Measurements from ENCODE around the gene EPHA7. TPM values are rescaled to one million over a fixed set of nuclear protein-coding genes. Genes with fewer than 3 reads are reported as not detected.

Gene EPHA7
- total RNA-seq, 4 donors from 2014 or later = 0.60 to 1.3 (median 0.72) TPM

- no peak for DNase-seq (ENCODE audit: low spot score in 2 of 2)
- Histone ChIP-seq H3K36me3 (no peaks in the 10 kb centered on the region), H3K9me3 (no peaks in the 10 kb centered on the region), H3K4me3 (no peak overlapping the region), H3K4me1 (peaks cover 20% of the 10 kb centered on the region), H3K27ac (no peak overlapping the region), H3K27me3 (peaks cover 36% of the 10 kb centered on the region)
- no peak for TF ChIP-seq POLR2A (IDR thresholded peaks at IDR 0.05)
- no peak for TF ChIP-seq POLR2AphosphoS5 (IDR thresholded peaks at IDR 0.05)
- no peak for TF ChIP-seq CTCF (IDR thresholded peaks at IDR 0.05)
- no peak for TF ChIP-seq EP300 (IDR thresholded peaks at IDR 0.05)
These were observed 6.2 kb downstream of the EPHA7 start for GRCh38 chr6:93413190-93413589.

GRCh38 chr6:93412452-93412851 is 6.9 kb downstream of the EPHA7 start:
- Histone ChIP-seq H3K27ac (no peak overlapping the region), H3K4me1 (peaks cover 13% of the 10 kb centered on the region), H3K9me3 (no peaks in the 10 kb centered on the region), H3K27me3 (peaks cover 29% of the 10 kb centered on the region), H3K4me3 (no peak overlapping the region), H3K36me3 (no peaks in the 10 kb centered on the region)
- TF ChIP-seq CTCF (IDR thresholded peaks at IDR 0.05) (no peak), EP300 (IDR thresholded peaks at IDR 0.05) (no peak), POLR2AphosphoS5 (IDR thresholded peaks at IDR 0.05) (no peak), POLR2A (IDR thresholded peaks at IDR 0.05) (no peak)
- DNase-seq (ENCODE audit: low spot score in 2 of 2) = no peak

- no peaks in the 10 kb centered on the region for H3K36me3 ChIP-seq
- WGBS = 69% methylated on average over 1 of the region's 1 CpG
- no peaks in the 10 kb centered on the region for H3K27me3 ChIP-seq
- no peaks in the 10 kb centered on the region for H3K9me3 ChIP-seq
- TF ChIP-seq EP300 (IDR thresholded peaks at IDR 0.05) (no peak), CTCF (IDR thresholded peaks at IDR 0.05) (no peak), POLR2AphosphoS5 (IDR thresholded peaks at IDR 0.05) (no peak), POLR2A (IDR thresholded peaks at IDR 0.05) (no peak)
- no peak for DNase-seq (ENCODE audit: low spot score in 2 of 2)
- no peak overlapping the region for H3K27ac ChIP-seq
- no peak overlapping the region for H3K4me3 ChIP-seq
- no peaks in the 10 kb centered on the region for H3K4me1 ChIP-seq
These were observed 12.2 kb downstream of the EPHA7 start for GRCh38 chr6:93407186-93407585.

- no peak for DNase-seq (ENCODE audit: low spot score in 2 of 2)
- 90% methylated on average over 3 of the region's 3 CpGs for WGBS
- H3K36me3 ChIP-seq = no peaks in the 10 kb centered on the region
- no peak overlapping the region for H3K27ac ChIP-seq
- no peaks in the 10 kb centered on the region for H3K27me3 ChIP-seq
- no peak overlapping the region for H3K4me3 ChIP-seq
- no peaks in the 10 kb centered on the region for H3K9me3 ChIP-seq
- TF ChIP-seq POLR2AphosphoS5 (IDR thresholded peaks at IDR 0.05) = no peak
- no peak for TF ChIP-seq EP300 (IDR thresholded peaks at IDR 0.05)
- TF ChIP-seq CTCF (IDR thresholded peaks at IDR 0.05) = no peak
- TF ChIP-seq POLR2A (IDR thresholded peaks at IDR 0.05) = no peak
- H3K4me1 ChIP-seq = no peaks in the 10 kb centered on the region
These were observed 16.0 kb downstream of the EPHA7 start for GRCh38 chr6:93403390-93403789.

- no peak for DNase-seq (ENCODE audit: low spot score in 2 of 2)
- no peak overlapping the region for H3K4me3 ChIP-seq
- no peaks in the 10 kb centered on the region for H3K27me3 ChIP-seq
- WGBS = 21% methylated on average over 1 of the region's 1 CpG
- no peak overlapping the region for H3K27ac ChIP-seq
- no peaks in the 10 kb centered on the region for H3K4me1 ChIP-seq
- no peaks in the 10 kb centered on the region for H3K9me3 ChIP-seq
- TF ChIP-seq POLR2AphosphoS5 (IDR thresholded peaks at IDR 0.05) = no peak
- no peak for TF ChIP-seq POLR2A (IDR thresholded peaks at IDR 0.05)
- no peak for TF ChIP-seq EP300 (IDR thresholded peaks at IDR 0.05)
- no peak for TF ChIP-seq CTCF (IDR thresholded peaks at IDR 0.05)
- no peaks in the 10 kb centered on the region for H3K36me3 ChIP-seq
These were observed 20.6 kb downstream of the EPHA7 start for GRCh38 chr6:93398723-93399122.
